NCI-H146 treated with DMSO at 0.1 percent for 48 hours (cell line): ENCODE results near the gene PITX2.

ENCODE experiments used
- DNase-seq: peaks from one replicate; lab custom pipeline; 2025; ENCODE audit not compliant: unreplicated experiment; lab: John Stamatoyannopoulos, UW

Gene PITX2

DNA sequence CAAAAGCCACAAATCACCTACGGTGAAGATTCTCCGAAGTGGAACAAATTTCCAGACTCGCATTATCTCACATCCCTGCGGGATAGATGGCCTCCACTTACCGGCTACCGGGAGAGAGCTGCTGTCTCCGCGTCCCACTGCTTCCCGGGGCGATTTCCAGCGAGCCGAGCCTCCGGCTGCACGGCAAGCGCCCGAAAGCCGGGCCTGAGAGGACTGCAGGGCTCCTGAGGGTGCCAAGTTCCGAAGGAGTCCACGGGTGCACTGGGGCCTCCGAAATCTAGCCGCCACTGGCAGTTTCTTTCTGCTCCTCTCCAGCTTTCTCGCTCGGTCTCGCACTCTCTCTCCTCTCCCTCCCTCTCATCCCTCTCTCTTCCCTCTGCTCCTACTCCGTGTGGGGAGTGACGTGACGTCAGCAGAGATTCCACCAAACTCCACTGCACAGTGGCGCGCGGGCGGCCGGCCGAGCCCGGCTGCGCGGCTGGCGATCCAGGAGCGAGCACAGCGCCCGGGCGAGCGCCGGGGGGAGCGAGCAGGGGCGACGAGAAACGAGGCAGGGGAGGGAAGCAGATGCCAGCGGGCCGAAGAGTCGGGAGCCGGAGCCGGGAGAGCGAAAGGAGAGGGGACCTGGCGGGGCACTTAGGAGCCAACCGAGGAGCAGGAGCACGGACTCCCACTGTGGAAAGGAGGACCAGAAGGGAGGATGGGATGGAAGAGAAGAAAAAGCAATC is 14.0 kb upstream of the PITX2 start:
- no peak for DNase-seq

DNA sequence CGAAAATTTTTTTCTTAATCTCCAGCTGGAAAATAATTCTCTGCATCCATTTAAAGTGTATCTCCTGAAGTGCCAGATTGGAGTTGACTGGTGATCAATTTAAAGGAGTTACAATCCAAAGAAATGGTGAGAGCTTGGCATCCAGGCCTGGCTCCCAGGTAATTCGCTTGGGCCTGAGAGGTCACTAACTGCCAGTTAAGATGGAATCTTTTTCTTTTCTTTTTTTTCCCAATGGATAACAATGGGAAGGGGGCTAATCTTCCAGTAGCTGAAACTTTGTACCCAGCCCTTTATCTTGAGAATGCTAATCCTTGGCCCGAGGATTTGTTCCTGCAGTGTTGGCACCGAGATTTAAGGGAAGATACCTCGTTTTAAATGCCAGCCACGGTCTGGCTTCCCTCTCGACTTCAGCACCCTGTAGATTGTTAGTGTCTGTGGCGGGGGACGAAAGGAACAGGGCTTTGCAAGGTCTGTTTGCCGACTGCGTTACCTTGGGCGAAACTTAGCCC is 13.3 kb upstream of the PITX2 start:
- no peak for DNase-seq

- no peak for DNase-seq
Observed at GRCh38 chr4:110635163-110635865, 12.4 kb upstream of the PITX2 start.

GRCh38 chr4:110634350-110635162 is 11.7 kb upstream of the PITX2 start:
- DNase-seq, result no peak

- DNase-seq, result no peak
Observed at GRCh38 chr4:110633358-110634341, 10.8 kb upstream of the PITX2 start.

GRCh38 chr4:110632506-110633357 is 9.9 kb upstream of the PITX2 start:
- no peak for DNase-seq

GRCh38 chr4:110631584-110632505 is 9.0 kb upstream of the PITX2 start:
- DNase-seq, result no peak

- no peak for DNase-seq
Observed at GRCh38 chr4:110630688-110631402, 8.0 kb upstream of the PITX2 start.

- DNase-seq, result no peak
Observed at GRCh38 chr4:110629780-110630687, 7.2 kb upstream of the PITX2 start.

DNA sequence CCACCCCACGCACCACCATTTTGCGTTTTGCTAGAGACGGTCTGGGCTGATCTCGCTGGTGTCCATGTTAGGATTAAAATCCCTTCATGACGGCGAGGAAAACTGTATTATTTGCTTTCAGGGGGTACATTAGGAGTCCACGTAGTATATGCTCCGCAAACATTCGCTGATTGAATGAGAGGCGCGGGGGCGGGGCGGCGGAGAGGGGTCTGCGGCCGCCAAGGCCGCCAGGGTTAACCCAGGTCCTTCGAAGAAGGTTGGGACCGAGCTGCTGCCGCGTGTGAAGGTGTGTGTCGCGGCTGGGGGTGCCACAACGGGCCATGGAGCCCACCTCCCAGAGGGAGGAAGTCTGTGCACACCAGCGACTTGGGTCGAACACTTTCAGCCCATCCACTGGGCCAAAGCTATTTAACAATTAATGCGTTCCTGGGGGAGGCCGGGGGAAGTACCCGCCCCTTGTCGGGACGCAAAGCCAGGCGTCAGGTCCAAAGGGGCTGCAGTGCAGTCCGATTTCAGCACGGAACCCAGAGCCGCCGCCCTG is 6.4 kb upstream of the PITX2 start:
- DNase-seq, result no peak

DNA sequence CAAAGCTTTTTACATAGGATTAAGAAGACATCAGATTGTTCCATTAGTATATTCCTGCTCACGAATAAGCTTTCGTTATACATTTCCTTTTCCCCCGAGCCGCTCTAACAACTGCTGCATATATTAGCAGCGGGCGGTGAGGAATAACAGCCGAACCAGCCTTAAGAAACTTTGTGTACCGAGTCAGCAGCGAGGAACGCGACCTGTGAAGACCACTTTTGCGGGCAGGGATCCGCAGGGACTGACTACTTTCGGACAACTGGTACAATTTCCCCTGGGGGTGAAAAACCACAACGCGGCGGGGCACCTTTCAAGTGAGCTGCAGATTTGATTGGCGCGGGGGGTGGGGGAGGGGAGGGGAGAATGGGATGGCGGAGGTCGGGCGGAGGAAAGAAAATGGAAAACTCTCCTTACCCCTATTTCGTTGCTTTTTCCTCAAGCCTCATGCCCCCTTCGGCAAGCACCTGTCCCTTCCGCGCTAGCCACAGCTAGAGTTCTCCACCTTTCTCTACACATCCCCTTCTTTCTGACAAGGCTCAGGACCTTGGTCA is 5.9 kb upstream of the PITX2 start:
- DNase-seq, result no peak

GRCh38 chr4:110627977-110628662 is 5.2 kb upstream of the PITX2 start:
- DNase-seq, result no peak

DNA sequence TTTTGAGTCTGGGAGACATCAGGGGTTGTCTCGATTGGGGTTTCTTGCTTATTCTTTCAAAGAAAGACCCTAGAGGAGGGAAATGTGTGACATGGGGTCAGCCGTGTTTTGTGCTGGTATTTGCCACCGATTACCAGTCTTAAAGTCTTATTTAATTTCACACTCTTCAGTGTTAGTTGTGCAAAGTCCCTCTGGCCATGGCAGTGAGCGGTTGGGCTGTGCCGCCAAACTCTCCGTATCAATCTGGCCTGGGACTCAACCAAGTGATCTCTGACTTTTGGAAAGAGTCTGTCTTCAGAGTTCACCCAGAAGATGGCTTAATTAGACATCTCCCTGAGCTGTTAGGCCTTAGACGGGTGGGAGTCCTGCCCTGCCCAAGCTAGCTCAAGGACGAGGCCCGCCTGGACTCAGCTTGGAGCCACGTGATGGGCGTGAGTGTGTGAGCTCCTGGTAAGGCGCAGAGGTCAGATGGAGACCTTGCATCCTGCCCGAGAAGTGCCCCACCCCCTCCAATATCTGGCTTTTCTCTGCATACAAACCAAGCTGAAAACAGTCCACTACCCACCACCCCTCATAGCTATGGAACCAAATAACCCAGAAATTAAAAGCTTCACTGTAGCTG is 3.8 kb upstream of the PITX2 start:
- DNase-seq, result no peak

DNA sequence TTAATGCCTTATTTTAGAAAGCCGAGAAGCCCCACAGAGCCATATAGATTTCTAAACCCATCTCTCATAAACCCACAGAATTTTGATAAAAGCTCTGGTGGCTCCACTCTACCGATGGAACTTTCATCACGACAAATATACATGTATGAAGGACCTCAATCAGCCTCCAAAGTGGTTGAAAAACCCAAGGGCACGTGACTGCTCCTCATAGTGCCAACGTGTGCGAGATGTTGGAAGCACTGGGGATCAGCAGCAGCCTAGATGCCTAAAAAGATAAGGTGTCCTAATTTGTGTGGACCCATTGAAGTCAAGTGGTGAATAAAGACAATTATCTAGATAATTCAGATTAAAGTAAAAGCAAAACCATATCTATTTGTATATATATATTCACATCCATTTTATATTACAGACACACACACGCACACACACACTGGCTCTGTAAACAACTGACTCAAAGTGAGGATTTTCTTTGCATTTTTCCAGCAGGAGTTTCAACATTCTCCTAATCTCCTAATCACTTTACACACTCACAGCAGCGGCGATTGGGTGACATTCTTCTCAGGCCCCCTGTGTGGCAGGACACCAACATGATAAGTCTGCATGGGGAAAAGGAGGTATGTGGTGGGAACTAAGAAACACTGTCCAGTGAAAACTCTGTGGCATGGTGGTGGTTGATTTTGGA is 2.8 kb upstream of the PITX2 start:
- no peak for DNase-seq
